ENCODE results near the gene CFAP99. TPM values are rescaled to one million over a fixed set of nuclear protein-coding genes. Genes with fewer than 3 reads are reported as not detected.

CFAP99 gene
- total RNA-seq, 1 donor, result not detected

DNA sequence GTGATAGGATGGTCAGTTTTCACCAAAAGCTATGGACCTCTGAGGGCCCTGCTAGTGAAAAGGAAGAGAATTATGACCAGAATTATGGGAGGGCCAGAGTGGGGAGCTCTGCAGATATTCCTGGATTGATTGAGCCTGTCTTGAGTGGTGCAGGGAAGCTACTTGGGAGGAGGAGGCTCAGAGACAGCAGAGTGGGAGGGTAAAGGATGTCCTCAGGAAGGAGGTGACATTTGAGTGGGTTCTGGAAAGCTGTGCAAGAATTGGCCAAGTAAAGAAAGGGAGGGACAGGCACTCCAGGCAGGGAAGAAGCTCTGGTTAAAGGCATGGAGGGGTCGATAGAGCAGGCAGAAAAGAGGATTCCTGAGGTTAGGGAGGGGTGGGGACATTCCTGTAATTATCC, 74.2 kb downstream of the CFAP99 start:
- DNase-seq (ENCODE audit: low read depth), result no peak
- H3K4me3 ChIP-seq (ENCODE audit: low read depth, low read length), result no peak overlapping the region
- TF ChIP-seq, protein P1, sequence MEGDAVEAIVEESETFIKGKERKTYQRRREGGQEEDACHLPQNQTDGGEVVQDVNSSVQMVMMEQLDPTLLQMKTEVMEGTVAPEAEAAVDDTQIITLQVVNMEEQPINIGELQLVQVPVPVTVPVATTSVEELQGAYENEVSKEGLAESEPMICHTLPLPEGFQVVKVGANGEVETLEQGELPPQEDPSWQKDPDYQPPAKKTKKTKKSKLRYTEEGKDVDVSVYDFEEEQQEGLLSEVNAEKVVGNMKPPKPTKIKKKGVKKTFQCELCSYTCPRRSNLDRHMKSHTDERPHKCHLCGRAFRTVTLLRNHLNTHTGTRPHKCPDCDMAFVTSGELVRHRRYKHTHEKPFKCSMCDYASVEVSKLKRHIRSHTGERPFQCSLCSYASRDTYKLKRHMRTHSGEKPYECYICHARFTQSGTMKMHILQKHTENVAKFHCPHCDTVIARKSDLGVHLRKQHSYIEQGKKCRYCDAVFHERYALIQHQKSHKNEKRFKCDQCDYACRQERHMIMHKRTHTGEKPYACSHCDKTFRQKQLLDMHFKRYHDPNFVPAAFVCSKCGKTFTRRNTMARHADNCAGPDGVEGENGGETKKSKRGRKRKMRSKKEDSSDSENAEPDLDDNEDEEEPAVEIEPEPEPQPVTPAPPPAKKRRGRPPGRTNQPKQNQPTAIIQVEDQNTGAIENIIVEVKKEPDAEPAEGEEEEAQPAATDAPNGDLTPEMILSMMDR (IDR thresholded peaks at IDR 0.05; ENCODE audit: insufficient read depth, low read depth, low read length), result no peak

DNA sequence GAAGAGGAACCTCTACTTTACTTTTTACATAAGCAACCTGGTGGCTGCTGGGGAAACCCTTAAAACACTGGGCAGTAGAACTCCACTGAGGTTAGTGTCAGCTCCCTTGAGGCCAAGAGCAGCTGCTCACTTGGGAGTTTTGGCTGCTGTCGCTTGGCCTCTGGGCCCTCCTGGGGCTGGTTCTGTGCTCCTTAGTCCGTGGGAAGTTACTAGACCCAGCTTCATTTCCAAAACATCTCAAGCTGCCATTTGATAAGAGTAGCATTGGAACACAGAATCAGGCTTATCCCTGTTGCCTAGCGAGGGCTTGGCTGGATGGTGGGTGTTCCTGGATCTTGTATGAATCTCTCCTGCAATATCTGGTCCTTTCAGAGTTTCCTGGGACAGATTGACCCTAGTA, 76.2 kb downstream of the CFAP99 start:
- no peak for DNase-seq (ENCODE audit: low read depth)

DNA sequence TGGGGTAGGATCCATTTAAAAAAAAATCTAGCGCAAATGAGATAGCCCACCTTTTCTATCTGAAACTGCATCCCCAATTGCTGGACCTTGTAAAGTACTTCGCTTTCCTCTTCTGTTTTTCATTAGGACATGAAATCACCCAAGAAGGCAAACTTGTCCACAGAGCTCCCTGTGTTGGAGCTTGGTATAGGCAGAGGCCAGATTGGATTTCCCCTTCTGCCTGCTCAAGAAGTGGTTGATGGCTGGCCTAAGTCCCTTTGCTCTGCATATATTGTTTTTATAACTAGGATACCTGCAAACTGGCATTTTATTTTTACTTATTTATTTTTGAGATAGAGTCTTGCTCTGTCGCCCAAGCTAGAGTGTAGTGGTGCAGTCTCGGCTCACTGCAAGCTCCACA, 78.6 kb downstream of the CFAP99 start:
- TF ChIP-seq, protein P1 (IDR thresholded peaks at IDR 0.05; ENCODE audit: insufficient read depth, low read depth, low read length), result no peak
- DNase-seq (ENCODE audit: low read depth), result no peak
- no peak overlapping the region for H3K4me3 ChIP-seq (ENCODE audit: low read depth, low read length)

More for the DNA sequence above, 76.2 kb downstream of the CFAP99 start:
- H3K4me3 ChIP-seq (ENCODE audit: low read depth, low read length), result no peak overlapping the region
- TF ChIP-seq, protein P1 (IDR thresholded peaks at IDR 0.05; ENCODE audit: insufficient read depth, low read depth, low read length), result no peak

DNA sequence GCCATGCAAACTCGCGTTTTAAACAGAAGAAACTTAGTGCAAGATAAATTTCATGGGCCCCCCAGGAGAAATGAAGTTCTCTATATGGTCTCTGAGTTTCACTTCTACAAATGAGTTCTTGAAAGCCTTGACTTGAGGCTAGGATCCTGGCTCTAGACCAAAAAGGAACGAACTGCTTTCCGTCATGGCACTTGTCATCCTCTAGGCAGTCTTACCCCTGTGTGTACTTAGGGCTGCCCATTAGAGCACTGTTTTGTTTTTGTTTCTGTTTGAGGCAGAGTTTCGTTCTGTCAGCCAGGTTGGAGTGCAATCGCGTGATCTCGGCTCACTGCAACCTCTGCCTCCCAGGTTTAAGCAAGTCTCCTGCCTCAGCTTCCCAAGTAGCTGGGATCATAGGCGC, 79.2 kb downstream of the CFAP99 start:
- no peak for DNase-seq (ENCODE audit: low read depth)
- TF ChIP-seq, protein P1 (IDR thresholded peaks at IDR 0.05; ENCODE audit: insufficient read depth, low read depth, low read length), result no peak

DNA sequence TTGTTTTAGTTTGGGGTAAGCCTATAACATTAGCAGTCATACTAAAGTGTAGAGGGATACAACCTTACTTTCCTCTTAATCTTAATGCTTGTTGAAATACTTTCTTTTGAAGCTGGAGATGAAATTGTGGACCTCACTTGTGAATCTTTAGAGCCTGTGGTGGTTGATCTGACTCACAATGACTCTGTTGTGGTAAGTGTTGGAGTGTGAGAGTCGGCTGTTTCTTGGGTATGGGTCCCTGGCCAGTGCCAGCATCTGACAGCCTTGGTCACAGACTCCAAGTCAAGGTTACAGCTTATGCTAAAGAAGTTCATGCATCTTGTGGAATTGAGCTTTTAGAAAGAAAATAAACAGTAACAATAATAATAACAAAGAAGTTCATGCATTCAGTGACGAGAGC, 81.8 kb downstream of the CFAP99 start:
- no peak for DNase-seq (ENCODE audit: low read depth)
- no peak overlapping the region for H3K4me3 ChIP-seq (ENCODE audit: low read depth, low read length)
- TF ChIP-seq, protein P1 (IDR thresholded peaks at IDR 0.05; ENCODE audit: insufficient read depth, low read depth, low read length), result no peak

More for the DNA sequence above, 79.2 kb downstream of the CFAP99 start:
- H3K4me3 ChIP-seq (ENCODE audit: low read depth, low read length), result no peak overlapping the region

DNA sequence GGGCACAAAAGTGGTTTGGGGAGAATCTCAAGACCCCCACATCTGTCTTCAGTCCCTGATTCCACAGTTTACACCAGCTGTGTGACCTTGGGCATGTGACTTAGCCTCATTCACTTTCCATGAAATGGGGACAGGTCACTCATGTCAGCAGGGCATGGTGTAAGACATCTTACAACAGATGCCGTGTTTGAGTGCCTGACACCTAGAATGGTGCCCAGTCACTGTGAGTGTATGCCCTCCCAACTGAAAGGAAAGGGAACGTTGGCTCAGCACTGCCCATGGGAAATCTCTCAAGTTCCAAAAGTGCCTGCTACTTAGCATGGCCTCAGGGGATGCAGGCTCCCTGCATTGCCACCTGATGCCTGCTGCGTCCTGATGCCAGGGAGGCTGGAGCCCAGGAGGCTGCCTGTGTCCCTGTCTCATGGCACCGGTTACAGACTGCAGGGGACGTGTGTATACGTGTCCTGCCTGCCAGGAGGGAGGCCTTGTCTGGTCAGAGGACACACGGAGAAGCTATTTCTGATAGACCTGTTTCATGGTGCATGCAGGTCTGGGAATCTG, 82.4 kb downstream of the CFAP99 start:
- H3K4me3 ChIP-seq (ENCODE audit: low read depth, low read length), result no peak overlapping the region
- TF ChIP-seq, protein P1 (IDR thresholded peaks at IDR 0.05; ENCODE audit: insufficient read depth, low read depth, low read length), result no peak
- no peak for DNase-seq (ENCODE audit: low read depth)

DNA sequence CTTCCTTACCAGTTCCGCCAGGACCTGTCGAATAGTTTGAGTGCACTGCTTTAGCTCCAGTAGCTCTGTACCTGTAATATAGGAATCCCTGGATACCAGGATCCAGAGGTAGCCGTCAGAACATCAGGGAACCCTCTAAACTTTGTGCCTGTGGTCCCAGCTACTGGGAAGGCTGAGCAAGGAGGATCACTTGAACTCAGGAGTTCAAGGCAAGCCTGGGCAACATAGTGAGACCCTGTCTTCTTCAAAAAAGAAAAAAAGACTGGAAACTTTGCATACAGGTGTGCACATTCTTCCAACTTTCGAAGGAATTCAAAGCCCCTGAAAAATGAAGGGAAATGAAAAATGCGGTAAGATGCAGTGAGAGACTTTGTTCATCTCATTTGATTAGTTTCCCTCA, 85.1 kb downstream of the CFAP99 start:
- H3K4me3 ChIP-seq (ENCODE audit: low read depth, low read length), result no peak overlapping the region
- no peak for DNase-seq (ENCODE audit: low read depth)
- TF ChIP-seq, protein P1 (IDR thresholded peaks at IDR 0.05; ENCODE audit: insufficient read depth, low read depth, low read length), result no peak

Data from fibroblast of villous mesenchyme (primary cell).